HG02759 (cell line): Measurements from ENCODE around the gene C11orf98.

Experiments
- ATAC-seq: cut with Tn5 transposase; IDR thresholded peaks from one replicate; pipeline ENCODE4 v1.9.1; 2021; ENCODE audit warnings: mild to moderate bottlenecking, moderate library complexity; ENCODE audit not compliant: unreplicated experiment

C11orf98 gene

DNA sequence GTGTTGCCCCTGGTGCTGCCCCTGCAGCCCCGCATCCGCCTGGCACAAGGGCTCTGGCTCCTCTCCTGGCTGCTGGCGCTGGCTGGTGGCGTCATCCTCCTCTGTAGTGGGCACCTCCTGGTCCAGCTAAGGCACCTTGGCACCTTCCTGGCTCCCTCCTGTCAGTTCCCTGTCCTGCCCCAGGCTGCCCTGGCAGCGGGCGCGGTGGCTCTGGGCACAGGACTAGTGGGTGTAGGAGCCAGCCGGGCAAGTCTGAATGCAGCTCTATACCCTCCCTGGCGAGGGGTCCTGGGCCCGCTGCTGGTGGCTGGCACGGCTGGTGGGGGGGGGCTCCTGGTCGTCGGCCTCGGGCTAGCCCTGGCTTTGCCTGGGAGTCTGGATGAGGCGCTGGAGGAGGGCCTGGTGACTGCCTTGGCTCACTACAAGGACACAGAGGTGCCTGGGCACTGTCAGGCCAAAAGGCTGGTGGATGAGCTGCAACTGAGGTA lies 51.7 kb downstream of the C11orf98 start:
- ATAC-seq = no peak
